GM12864 (cell line): ENCODE data around the gene TRABD.

ENCODE experiments used
- DNase-seq: peaks from one replicate; pipeline ENCODE4 v3.0.0-alpha.2; 2011; ENCODE audit warnings: low read depth
- H3K4me3 ChIP-seq: 2 replicates; pipeline ENCODE4 v1.5.1; 2011; ENCODE audit warnings: mild to moderate bottlenecking, low read depth, low read length, control low read depth
- TF ChIP-seq, protein P1 (sequence below): IDR thresholded peaks from 2 replicates; pipeline ENCODE4 v1.5.1; 2011; ENCODE audit warnings: low read depth, mild to moderate bottlenecking, moderate library complexity, low read length, control low read depth, inconsistent platforms; ENCODE audit errors: missing control alignments

TRABD gene

DNA sequence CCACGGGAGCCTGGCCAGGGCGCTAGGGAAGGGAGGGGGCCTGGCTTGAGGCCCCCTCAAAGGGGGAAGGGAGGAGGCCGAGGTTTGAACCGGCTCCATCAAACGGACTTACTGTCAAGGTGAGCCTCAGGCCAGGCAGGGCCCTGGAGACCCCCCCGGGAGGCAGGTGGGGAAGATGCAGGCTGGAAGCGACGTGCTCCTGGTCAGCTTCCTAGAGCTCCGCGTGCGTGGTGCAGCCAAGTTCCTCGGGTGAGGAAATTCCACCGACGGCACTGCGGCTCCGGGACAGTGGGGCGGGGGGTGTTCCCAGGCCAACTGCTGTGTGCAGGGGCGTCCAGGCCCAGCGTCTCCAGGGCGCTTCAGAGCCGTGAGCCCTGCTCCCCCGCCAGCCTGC is 7.2 kb upstream of the TRABD start:
- no peak overlapping the region for H3K4me3 ChIP-seq
- TF ChIP-seq, protein P1, sequence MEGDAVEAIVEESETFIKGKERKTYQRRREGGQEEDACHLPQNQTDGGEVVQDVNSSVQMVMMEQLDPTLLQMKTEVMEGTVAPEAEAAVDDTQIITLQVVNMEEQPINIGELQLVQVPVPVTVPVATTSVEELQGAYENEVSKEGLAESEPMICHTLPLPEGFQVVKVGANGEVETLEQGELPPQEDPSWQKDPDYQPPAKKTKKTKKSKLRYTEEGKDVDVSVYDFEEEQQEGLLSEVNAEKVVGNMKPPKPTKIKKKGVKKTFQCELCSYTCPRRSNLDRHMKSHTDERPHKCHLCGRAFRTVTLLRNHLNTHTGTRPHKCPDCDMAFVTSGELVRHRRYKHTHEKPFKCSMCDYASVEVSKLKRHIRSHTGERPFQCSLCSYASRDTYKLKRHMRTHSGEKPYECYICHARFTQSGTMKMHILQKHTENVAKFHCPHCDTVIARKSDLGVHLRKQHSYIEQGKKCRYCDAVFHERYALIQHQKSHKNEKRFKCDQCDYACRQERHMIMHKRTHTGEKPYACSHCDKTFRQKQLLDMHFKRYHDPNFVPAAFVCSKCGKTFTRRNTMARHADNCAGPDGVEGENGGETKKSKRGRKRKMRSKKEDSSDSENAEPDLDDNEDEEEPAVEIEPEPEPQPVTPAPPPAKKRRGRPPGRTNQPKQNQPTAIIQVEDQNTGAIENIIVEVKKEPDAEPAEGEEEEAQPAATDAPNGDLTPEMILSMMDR = no peak
- DNase-seq = no peak

GRCh38 chr22:50178871-50179869 is 6.5 kb upstream of the TRABD start:
- DNase-seq = no peak
- TF ChIP-seq, protein P1 = no peak
- no peak overlapping the region for H3K4me3 ChIP-seq

GRCh38 chr22:50179937-50180726 is 5.6 kb upstream of the TRABD start:
- DNase-seq = no peak
- TF ChIP-seq, protein P1 = no peak
- no peak overlapping the region for H3K4me3 ChIP-seq

DNA sequence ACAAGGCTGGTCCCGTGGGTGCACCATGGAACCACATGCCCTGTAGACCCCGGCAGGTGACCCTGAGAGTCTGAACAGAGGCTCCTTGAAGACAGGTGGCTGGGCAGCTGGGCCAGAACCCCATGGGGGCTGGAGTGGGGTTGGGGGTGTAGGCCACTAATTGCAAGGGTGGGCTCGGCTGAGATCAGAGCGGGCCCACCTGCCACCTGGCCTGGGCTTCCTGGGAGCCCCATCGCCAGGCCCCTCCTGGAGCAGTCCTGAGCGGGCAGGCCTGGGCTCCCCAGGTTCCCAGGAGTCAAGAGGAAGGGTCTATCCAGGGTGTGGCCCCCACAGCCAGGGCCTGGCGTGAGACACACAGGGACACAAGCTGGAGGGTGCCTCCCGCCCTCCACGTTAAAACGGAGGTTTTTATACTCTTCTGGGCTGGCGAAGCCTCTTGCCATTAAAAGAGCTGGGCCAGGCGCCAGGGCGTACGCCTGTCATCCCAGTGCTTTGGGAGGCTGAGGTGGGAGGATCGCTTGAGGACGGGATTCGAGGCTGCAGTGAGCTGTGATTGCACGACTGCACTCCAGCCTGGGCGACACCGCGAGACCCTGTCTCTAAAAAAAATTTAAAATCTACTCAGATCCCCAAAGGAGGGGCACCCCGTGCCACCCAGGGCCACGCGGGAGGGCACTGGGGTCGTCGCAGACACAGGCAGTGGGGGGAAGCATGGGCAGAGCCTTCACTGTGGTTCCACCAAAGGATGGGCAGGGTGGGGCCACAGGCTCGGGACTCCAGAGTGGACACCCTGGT is 4.8 kb upstream of the TRABD start:
- no peak overlapping the region for H3K4me3 ChIP-seq
- DNase-seq = no peak
- TF ChIP-seq, protein P1 = no peak

DNA sequence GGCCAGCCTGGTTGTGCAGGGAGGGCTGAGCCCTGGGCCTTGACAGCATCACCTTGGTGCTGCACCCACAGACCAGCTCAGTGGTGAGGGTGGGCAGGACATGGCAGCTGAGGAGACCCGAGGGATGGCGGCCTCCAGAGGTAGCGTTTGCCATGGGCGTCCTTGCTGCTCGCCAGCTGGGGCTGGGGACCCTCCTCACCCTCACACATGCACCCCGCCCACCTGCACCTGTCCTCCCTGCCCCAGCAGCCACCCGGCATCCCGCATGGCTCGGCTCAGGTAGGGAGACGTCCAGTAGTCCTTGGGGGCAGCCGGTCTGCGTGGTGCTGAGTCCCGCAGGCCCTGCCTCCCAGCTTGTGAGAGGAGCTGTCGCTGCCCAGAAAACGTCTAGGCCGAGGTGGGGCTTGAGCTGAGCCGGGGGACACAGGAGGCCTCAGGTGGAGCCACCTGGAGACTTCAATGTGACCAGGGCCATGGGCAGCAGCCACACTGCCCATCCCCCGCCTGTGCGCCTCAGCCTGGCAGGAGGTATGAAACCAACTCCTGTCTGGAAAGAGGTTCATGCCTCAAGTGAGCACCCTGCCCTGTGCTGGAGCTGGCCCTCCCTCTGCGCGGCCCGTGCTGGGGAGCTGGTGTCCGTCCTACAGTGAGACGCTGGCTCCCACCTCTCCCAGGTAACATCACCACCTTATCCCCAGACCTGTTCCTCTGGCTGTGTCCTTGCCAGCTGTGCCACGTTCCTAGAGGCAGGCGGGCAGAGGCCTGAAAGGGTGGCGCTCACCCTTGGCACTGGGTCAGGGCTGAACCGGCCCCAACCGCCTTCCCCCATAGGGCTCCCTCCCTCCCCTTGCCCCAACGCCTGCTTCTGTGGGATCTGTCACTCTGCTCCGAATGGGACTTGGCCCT is 3.3 kb upstream of the TRABD start:
- no peak for DNase-seq
- H3K4me3 ChIP-seq = no peak overlapping the region
- TF ChIP-seq, protein P1 = no peak
